HG02852 (cell line): ENCODE measurements around the gene CDH4.

ENCODE experiments used
- ATAC-seq: cut with Tn5 transposase; IDR thresholded peaks from one replicate; pipeline ENCODE4 v1.9.1; 2021; ENCODE audit warnings: mild to moderate bottlenecking, moderate library complexity; ENCODE audit not compliant: unreplicated experiment

Gene CDH4

DNA sequence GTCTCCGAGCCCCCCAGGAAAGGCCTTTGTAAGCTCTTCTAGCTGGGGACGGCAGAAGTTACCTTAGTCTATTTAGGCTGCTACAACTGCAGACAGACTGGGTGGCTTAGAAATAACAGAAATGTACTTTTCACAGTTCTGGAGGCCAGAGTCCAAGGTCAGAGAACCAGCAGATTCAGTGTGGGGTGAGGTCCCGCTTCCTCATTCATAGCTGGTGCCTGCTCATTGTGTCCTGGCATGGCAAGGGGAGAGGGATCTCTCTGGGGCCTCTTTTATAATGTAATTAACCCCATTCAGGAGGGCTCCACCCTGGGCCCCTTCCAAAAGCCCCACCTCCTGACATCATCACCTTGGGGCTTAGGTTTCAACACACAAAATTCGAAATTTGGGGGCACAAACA lies 315.1 kb downstream of the CDH4 start:
- ATAC-seq = no peak

DNA sequence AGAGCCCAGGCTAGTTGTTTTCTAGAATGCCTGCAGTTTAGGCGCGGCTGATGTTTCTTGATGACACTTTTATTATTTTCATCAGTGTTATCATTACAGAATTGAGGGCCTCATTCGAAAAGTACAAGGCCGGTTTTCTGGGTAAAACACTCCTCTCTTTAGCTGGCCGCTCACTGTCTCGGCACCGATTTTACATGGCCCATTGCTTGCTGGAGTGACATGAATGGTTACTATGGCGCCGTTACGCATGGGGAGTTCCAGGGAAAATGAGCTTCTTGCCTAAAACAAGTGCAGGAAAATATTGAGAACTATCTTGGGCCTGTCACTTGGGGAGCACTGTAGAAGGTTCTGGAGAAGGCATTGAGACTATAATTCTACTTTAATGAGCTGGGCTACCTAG lies 317.8 kb downstream of the CDH4 start:
- ATAC-seq = no peak

DNA sequence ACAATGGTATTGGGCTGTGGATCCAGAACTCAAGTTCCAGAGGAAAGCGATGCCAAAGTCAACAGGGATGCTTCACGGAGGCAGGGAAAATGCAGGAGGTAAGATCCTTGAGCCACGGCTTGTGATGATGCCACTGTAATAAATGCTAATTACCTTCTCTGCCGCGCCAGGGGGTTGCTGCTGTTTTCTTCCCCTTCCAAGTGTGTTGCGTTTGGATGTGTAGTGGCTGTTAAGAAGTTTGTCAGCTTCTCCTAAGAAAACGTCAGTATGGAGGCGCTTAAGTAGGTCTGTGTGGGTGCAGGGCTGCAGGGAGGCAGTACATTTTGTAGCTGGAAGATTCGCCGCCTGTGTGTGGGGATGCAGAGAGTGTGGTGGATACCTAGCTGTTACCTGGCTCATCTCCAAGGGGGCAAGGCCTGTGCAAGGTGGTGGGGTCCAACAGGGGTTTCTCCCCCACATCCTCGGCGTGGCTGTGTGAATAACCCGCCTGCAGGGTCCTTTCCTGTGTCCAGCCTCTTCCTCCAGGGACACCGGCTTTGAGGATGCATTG lies 318.7 kb downstream of the CDH4 start:
- no peak for ATAC-seq

DNA sequence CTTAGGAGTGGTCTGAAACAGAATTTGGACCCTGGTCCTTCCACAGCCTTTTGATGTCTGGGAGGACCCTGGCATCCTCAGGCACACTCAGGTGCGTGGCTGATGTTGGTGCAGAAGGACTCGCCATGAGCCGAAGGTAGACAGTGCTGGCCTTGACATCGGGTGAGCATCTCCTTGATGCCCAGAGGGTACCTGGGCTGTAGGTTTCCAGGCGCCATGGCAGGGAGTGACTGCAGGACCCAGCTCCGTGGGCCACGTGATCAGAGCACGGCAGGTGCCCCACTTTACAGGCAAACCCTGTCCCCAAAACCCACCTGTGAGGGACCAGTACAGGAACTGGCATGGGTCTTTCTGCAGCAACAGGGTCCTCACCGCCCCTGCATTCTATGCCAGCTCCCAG lies 319.2 kb downstream of the CDH4 start:
- no peak for ATAC-seq

DNA sequence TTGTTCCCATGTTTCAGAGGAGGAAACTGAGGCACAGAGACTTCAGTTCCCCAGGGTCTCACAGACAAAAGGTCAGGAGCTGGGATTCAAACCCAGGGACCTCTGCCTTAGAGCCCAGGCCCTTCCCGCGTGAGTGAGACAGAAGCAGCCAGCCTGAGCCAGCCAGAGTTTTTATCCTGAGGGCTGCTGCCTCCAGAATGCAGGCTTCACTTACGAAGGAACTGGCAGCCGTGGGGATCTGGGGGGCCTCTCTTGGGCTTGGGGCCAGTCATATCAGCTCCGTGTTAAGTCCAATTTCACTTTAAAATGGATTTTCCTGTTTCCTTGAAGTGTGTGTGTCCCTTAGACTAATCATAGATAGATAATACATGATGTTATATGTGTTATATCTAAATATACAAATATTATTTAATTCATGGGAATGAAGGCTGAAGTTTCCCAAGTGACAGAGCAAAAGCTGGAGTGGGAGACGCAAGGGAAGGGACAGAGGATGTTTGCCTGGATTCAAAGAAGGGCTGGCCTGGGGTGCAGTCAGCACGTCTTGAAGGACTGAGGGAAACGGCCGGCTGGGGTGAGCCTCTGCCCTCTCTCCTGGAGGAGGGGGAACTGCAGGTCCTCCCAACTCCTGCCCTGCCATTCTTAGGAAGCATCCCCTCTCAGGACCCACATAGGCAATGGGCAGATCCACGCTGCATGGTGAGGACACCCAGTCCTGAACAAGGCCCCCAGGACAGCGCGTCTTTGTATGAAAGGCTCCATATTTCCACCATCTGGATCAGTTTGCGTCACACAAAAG lies 320.1 kb downstream of the CDH4 start:
- no peak for ATAC-seq

DNA sequence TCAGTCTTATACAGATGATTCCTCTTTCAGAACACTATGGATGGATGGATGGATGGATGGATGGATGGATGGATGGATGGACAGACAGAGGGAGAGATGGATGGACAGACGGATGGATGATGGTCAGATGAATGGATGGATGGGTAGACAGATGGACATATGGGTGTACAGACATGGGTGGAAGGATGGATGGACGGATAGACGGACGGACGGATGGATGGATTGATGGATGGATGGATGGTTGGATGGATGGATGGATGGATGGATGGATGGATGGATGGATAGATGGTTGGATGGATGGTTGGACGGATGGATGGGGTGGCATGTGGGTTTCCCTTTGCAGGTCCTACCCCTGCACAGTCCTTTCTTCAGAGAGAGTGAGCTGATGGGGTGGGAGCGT lies 320.7 kb downstream of the CDH4 start:
- no peak for ATAC-seq

DNA sequence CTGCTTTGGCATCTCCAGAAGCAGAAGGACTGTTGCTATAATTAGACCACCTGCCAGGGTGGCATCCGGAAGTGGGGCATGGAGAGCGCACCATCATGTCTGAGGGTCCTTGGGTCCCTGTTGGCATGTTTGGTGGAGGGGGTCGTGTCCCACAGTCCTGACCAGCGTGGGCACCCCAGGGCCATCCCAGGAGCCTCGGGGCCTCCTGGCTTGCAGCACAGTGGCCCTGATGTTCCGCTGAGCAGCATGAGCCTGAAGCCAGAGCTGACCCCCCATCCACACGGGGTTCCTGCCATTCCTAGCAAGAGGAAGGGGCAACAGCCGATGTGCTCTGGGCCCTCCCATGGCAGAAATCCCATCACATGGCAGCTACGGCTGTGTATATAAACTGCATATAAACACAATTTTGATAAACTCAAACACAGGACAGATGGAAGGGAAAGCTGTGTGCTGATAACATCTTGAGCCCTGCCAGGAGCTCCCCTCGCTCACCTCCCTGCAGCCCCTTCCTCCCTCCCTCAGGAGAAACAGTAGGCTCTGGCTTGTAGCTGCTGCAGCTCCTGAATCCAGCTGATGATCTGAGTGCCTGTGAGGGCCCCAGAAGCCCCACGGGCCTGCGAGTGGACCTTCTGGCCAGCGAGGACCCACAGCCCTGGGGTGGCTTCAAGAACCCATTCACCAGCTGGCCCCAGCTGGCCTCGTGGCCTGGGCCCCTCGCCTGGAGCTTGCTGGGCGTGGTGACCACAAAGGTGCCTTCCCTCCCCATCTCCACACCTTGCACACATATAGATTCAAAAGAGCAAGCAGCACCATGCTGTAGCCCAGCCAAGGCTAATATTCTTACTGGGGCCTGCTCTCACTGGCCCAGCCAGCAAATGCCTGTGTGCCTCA lies 321.6 kb downstream of the CDH4 start:
- no peak for ATAC-seq

DNA sequence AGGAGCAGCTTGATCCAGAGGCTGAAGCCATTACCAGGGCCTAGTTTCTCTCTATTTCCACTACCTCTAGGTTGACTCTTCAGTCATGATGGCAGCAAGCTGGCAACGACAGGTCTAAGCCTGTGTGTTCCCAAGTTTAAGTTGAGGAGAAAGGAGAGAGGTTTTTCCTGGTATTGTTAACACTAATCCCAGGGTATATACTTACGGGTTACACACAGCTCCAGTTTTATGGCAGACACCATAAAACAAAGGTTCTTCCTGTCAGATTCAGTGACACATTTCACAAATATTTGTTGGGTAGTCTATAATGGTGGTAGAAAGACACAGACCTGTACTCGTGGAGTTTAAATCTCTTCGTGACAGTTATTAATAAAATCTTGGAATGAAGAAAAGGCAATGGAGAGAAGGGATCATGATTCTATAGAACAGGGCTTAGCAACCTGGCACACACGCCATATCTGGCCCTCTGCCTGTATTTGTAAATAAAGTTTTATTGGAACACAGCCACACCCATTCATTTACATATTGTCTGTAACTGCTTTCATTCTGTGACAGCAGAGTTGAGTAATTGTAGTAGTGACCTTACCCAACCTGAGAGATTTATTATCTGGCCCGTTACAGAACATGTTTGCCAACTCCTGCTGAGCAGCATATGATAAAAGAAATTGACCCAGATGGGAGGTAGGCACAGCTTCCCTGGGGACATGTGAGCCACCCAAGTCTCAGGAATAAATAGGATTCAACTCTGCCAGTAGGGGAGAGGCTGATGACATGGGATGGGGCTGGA lies 323.3 kb downstream of the CDH4 start:
- ATAC-seq = no peak

DNA sequence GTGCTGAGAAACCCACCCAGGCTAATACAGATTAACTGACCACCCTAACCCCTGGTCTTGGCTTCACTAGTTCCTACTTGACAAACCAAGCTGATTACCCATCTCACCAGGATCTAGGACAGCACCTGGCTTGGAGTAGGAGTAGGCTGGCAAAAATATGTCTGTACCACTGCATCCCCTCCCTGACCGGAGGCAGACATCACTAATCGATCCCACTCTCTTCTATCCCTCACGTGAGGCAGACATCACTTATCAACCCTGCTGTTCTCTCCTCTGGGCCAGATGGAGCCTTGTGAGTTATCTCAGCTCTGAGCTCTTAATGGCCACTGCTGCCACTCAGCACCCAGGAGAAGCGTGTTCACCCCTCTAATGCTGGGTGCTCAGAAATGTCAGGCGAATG lies 324.3 kb downstream of the CDH4 start:
- no peak for ATAC-seq

DNA sequence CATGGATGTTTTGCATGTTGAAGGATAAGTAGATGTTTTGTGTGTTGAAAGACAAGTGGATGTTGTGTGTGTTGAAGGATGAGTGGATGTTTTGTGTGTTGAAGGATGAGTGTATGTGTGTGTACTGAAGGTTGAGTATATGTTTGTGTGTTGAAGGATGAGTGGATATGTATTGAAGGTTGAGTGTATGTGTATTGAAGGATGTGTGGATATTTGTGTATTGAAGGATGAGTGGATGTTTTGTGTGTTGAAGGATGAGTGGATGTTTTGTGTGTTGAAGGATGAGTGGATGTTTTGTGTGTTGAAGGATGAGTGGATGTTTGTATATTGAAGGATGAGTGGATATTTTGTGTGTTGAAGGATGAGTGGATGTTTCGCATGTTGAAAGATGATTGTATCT lies 325.0 kb downstream of the CDH4 start:
- ATAC-seq = no peak

DNA sequence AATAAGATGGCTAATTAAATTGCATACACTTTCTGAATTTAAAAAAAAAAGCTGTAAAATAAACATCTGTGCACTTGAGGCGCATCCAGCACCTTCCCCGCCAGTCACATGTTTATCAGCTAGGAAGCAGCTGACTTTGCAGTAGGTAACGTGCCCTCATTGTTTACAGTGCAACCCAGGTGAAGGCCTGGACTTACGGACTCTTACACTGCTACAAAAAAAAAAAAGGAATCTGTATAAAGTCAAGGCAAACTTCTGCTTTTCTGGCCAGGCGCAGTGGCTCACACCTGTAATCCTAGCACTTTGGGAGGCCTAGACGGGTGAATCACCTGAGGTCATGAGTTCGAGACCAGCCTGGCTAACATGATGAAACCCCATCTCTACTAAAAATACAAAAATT lies 327.8 kb downstream of the CDH4 start:
- no peak for ATAC-seq

DNA sequence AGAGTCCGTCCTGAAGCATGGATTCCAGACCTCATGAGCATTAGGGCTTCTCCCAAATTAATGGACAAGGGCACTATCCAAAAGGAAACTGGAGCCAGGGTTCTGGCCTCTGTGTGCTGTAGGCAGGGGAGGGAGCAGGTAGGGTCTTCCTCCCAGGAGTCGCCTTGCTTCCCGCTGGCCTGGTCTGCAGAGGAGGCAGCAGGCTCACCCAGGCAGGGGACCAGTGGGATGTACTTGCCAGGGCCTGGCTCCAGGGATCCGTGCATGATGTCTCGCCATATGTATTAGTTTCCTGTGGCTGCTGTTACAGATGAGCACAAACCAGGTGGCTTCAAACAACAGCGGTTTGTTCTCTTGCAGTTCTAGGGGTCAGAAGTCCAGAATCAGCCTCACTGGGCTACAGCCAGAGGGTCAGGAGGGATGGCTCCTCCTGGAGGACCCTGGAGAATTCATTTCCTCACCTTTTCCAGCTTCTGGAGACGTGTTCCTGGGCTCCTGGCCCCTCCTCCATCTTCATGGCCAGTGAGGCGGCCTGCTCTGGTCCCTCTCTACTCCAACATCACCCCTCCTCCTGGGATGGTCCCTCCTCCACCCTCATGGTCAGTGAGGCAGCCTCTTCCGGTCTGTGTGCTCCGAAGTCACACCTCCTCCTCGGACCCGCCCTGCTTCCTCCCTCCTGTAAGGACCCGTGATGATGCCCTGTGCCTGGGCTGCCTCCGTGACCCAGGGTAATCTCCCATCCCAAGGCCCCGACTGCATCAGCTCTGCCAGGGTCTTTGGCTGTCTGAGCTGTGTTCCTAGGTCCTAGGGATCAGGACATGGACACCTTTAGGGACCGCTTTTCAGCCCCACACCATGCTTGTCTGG lies 329.1 kb downstream of the CDH4 start:
- ATAC-seq = no peak

DNA sequence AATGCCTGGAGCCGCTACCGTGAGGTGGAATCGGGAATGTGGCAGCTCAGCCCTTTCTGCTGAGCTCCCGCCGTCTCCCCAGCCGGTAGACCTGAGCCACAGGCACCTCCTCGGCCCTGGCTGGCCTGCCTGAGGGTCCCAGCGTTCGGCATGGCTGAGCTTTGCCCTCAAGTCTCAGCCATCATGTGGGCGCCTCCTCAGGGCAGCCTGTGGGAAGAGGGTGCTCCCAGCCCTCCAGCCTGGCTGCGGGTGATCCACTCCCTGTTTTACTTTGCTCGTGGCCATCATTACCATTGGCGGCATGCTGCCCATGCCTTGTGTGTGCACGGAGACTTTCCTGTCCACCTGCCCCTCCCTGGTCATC lies 329.7 kb downstream of the CDH4 start:
- ATAC-seq = no peak

DNA sequence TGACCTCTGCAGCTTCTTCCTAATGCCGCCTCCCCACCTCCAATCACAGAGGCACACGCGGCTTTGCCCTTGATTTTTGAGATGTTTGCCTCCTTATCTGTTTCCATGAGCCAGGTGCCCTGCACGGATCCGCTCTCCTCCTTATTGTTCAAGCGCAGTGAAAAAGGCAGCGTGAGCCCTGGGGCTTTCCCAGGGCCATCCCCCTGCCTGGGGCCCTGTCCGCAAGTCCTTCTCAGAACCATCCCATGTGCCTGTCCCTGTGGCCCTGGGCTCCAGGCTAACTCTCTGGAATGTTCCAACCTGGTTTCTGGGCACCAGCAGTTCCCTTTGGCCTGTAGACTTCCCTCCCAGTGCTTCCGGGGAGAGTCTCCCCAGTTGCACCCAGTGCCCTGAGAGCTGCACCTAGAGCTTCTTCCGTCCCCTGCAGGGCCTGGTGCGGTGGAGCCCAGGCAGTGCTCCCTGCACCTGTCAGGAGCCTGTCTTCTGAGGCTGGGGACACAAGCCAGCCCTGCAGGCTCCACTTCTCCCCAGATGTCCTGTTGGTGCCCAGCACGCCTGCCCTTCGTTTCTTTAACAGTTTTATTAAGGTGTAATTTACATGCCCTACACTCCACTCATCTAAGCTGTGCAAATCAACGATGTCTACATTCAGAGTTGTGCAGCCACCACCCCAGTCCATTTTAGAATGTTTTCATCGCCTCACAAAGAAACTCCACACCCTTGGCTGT lies 330.3 kb downstream of the CDH4 start:
- ATAC-seq = no peak

DNA sequence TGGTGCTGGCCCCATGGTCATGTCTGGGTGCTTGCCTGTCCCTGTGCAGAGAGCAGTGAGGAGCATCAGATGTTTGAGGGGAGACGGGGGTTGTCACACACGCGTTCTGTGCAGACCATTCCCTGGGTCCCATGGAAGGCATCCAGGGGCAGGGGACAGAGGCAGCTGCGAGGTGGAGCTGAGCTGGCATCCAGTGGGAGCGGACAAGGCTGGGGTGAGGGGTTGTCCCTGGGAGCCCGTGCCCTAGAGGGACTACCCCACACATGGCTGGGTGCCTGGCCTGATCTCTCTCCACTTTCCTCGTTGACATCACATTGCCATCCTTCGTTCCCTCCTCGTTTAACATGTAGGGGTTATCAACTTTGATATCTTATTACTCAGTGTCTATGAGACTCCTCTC lies 331.3 kb downstream of the CDH4 start:
- no peak for ATAC-seq

DNA sequence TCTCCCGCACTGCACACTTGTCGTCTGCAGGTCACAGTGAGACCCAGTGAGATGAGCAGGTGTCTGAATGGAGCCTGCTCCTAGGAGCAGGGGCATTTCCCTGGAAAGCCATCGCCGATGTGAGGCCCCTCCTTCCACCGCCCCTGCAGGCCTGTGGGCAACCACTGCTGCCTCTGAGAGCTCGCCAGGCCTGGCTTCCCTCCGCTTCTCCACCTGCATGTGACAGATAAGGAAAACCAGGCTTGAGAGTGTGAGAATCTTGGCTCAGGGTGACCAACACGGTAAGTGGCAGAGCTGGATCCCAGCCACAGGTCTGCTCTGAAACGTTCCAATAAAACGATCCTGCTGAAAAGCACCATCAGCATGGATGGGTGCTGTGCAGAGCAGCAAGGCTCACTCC lies 332.8 kb downstream of the CDH4 start:
- ATAC-seq = no peak

DNA sequence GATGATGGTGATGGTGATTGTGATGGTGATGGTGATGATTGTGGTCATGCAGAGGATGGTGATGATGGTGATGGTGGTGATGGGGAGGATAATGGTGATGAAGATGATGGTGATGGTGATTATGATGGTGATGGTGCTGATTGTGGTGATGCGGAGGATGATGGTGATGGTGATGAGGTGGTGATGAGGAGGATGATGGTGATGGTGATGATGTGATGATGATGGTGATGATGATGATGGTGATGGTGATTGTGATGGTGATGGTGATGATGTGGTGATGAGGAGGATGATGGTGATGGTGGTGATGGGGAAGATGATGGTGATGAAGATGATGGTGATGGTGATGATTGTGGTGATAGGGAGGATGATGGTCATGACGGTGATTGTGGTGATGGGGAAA lies 333.7 kb downstream of the CDH4 start:
- ATAC-seq = no peak

DNA sequence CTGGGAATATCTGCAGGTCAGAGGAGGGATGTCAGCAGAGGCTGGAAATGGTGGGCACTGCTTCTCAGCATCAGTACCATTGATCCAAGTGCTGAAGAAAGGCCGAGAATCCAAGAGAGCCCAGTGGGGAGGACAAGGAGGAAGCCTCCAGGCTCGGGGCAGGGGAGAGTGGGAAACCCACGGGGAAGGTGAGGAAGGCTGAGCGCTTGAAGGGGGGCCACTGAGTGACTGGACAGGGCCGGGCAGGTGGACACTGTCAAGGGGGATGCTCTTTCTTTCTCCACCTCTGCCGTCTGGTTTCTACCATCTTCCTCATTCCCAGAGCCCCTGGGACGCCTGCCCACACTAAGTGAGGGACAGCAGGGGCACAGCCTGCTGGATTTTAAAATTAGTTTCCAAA lies 335.0 kb downstream of the CDH4 start:
- no peak for ATAC-seq

DNA sequence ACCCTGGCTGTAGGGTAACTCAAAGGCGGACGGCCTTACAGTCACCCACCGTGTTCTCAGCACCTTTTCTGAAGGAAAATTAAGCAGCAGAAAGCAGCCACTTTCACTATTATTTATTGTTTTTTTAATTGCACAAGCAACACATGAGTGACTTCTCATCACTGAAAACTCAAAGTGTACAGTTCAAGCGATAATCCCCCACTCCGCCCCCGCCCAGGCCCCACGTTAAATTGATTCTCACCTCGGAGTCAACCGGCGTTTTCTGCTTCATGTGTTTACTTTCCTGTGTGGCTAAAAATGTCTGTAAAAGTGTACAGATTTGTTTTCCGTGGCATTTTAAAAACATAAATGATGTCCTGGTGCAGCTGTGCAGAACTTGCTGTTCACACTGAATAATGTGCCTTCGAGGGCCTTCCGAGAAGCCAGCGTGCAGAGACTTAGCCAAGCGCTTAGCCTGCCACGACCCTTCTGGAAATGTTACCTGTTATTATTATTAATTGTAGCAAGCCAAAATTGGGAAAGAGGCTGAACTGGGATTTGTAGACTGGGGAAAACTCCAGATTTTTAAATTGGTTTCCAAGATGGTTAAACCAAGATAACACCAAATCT lies 335.7 kb downstream of the CDH4 start:
- no peak for ATAC-seq
